Loucy (cell line): ENCODE measurements around the gene RUNX2.

Experiments
- CTCF ChIP-seq: fragments of 200-600 bp; sonication (generic); conservative IDR thresholded peaks from 2 replicates; pipeline ENCODE4 v1.5.1; 2014; ENCODE audit warnings: mild to moderate bottlenecking, antibody characterized with exemption, low read length
- EZH2phosphoT487 ChIP-seq: fragments of 200-600 bp; IDR thresholded peaks from 2 replicates; pipeline ENCODE4 v1.6.1; 2018; ENCODE audit warnings: antibody characterized with exemption, mild to moderate bottlenecking, moderate library complexity, borderline replicate concordance

- no peak for TF ChIP-seq EZH2phosphoT487
- no peak for TF ChIP-seq CTCF
Observed at GRCh38 chr6:45432977-45433376, 104.8 kb downstream of the RUNX2 start.
